Mesendoderm (in vitro differentiated cells): ENCODE results near the gene GRB10.

Experiments
- DNase-seq: peaks from one replicate; pipeline ENCODE4 v3.0.0; 2013
- H2AK5ac ChIP-seq: 2 replicates; pipeline ENCODE4 v1.6.1; 2013; ENCODE audit warnings: low read length, inconsistent platforms
- H2BK120ac ChIP-seq: 2 replicates; pipeline ENCODE4 v1.6.1; 2013; ENCODE audit warnings: low read depth, mild to moderate bottlenecking, low read length, moderate library complexity, mixed read lengths
- H2BK15ac ChIP-seq: replicated peaks from 2 replicates; pipeline ENCODE4 v1.6.1; 2013; ENCODE audit warnings: low read depth, mild to moderate bottlenecking, moderate library complexity
- H2BK5ac ChIP-seq: 2 replicates; pipeline ENCODE4 v1.6.1; 2013; ENCODE audit warnings: low read length, inconsistent platforms
- H3K18ac ChIP-seq: 2 replicates; pipeline ENCODE4 v1.6.1; 2013; ENCODE audit warnings: mild to moderate bottlenecking, low read length, mixed read lengths
- H3K23ac ChIP-seq: one replicate; pipeline ENCODE4 v1.6.1; 2013; ENCODE audit warnings: low read length
- H3K27ac ChIP-seq: 2 replicates; pipeline ENCODE4 v1.5.1; 2013; ENCODE audit warnings: low read depth, mild to moderate bottlenecking, inconsistent platforms, low read length, moderate library complexity
- H3K27me3 ChIP-seq: 2 replicates; pipeline ENCODE4 v1.6.1; 2013; ENCODE audit warnings: low read length, control low read depth, mild to moderate bottlenecking, inconsistent platforms; ENCODE audit not compliant: insufficient read depth, poor library complexity
- H3K36me3 ChIP-seq: 2 replicates; pipeline ENCODE4 v1.6.1; 2013; ENCODE audit warnings: low read length, inconsistent platforms; ENCODE audit not compliant: control insufficient read depth, insufficient read depth
- H3K4ac ChIP-seq: one replicate; pipeline ENCODE4 v1.6.1; 2013; ENCODE audit warnings: low read depth, mild to moderate bottlenecking, low read length, moderate library complexity
- H3K4me1 ChIP-seq: 2 replicates; pipeline ENCODE4 v1.6.1; 2013; ENCODE audit warnings: low read depth, low read length, inconsistent platforms; ENCODE audit not compliant: control insufficient read depth
- H3K4me2 ChIP-seq: 2 replicates; pipeline ENCODE4 v1.6.1; 2013; ENCODE audit warnings: low read length
- H3K4me3 ChIP-seq: 2 replicates; pipeline ENCODE4 v1.5.1; 2013; ENCODE audit warnings: mild to moderate bottlenecking, low read length
- H3K56ac ChIP-seq: one replicate; pipeline ENCODE4 v1.6.1; 2013; ENCODE audit warnings: low read length
- H3K79me1 ChIP-seq: 2 replicates; pipeline ENCODE4 v1.6.1; 2013; ENCODE audit warnings: low read length, inconsistent platforms
- H3K79me2 ChIP-seq: 2 replicates; pipeline ENCODE4 v1.6.1; 2013; ENCODE audit warnings: mild to moderate bottlenecking, low read length; ENCODE audit not compliant: control insufficient read depth, insufficient read depth
- H3K9ac ChIP-seq: 2 replicates; pipeline ENCODE4 v1.6.1; 2013; ENCODE audit warnings: low read length, inconsistent platforms
- H4K5ac ChIP-seq: one replicate; pipeline ENCODE4 v1.6.1; 2013; ENCODE audit warnings: low read length
- H4K8ac ChIP-seq: one replicate; pipeline ENCODE4 v1.6.1; 2013; ENCODE audit warnings: low read depth, mild to moderate bottlenecking, control low read depth, low read length, moderate library complexity
- WGBS: extraction: QIAGEN DNeasy Blood & Tissue Kit; methylation state at CpG from one replicate; pipeline ENCODE4 v1.1.7; 2013; ENCODE audit warnings: low lambda C conversion rate, missing lambda C conversion rate; ENCODE audit not compliant: insufficient coverage; ENCODE audit errors: extremely low coverage; 5-methylcytosine and 5-hydroxymethylcytosine counted together

The GRB10 gene

GRCh38 chr7:50651271-50651989, 131.3 kb downstream of the GRB10 start:
- Histone ChIP-seq H3K79me2 (no peaks in the 10 kb centered on the region), H3K9ac (no peak overlapping the region), H3K4me1 (no peaks in the 10 kb centered on the region), H4K8ac (no peak overlapping the region), H3K23ac (no peak overlapping the region), H3K4me3 (no peak overlapping the region), H3K27me3 (no peaks in the 10 kb centered on the region), H3K4me2 (no peak overlapping the region), H2BK15ac (no peak overlapping the region), H3K36me3 (no peaks in the 10 kb centered on the region), H3K56ac (no peak overlapping the region), H3K79me1 (peaks cover 17% of the 10 kb centered on the region), H4K5ac (no peak overlapping the region), H2AK5ac (no peak overlapping the region), H3K4ac (no peak overlapping the region), H3K18ac (no peak overlapping the region), H3K27ac (no peak overlapping the region), H2BK5ac (no peak overlapping the region), H2BK120ac (no peak overlapping the region)
- no CpG with 5 or more reads among the region's 9 CpGs for WGBS
- DNase-seq: no peak

DNA sequence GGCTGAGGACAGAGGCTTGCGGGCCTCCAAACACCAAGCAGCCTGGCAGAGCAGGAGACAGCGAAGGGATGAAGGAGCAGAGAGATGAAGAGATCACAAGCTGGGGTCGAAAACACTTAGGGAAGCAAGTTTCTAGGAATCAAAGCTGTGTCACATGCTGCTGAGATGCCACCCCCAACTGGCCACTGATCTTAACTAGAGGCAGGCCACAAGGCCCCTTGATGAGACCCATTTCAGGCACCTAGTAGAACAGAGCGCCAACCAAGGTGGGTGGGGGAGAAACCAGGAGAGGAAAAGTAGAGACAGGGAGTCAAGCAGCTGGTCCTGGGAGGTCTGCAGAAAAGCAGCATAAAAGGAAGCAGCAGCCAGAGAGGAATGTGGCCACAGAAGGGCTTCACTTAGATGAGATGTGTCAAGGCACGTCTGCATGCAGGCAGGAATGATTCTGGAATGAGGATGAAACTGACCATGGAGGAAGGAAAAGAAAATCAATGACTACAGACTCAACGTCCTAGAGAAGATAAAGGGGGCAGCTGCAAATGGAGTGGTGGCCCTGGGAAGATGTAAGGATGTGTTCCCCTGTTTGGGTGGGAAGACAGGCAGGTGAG, 132.5 kb downstream of the GRB10 start:
- H3K4ac ChIP-seq: no peak overlapping the region
- no peak overlapping the region for H3K18ac ChIP-seq
- no peak overlapping the region for H3K56ac ChIP-seq
- no peak overlapping the region for H2BK15ac ChIP-seq
- H2BK120ac ChIP-seq: no peak overlapping the region
- no peaks in the 10 kb centered on the region for H3K36me3 ChIP-seq
- no peak for DNase-seq
- no peak overlapping the region for H4K5ac ChIP-seq
- no peak overlapping the region for H3K9ac ChIP-seq
- no peak overlapping the region for H3K23ac ChIP-seq
- H3K4me1 ChIP-seq: no peaks in the 10 kb centered on the region
- H3K4me3 ChIP-seq: no peak overlapping the region
- H3K79me1 ChIP-seq: peaks cover 13% of the 10 kb centered on the region
- H2BK5ac ChIP-seq: no peak overlapping the region
- no peak overlapping the region for H4K8ac ChIP-seq
- peaks cover 1% of the 10 kb centered on the region for H3K79me2 ChIP-seq
- WGBS: no CpG with 5 or more reads among the region's 6 CpGs
- no peak overlapping the region for H3K4me2 ChIP-seq
- H2AK5ac ChIP-seq: no peak overlapping the region
- no peaks in the 10 kb centered on the region for H3K27me3 ChIP-seq
- H3K27ac ChIP-seq: no peak overlapping the region

DNA sequence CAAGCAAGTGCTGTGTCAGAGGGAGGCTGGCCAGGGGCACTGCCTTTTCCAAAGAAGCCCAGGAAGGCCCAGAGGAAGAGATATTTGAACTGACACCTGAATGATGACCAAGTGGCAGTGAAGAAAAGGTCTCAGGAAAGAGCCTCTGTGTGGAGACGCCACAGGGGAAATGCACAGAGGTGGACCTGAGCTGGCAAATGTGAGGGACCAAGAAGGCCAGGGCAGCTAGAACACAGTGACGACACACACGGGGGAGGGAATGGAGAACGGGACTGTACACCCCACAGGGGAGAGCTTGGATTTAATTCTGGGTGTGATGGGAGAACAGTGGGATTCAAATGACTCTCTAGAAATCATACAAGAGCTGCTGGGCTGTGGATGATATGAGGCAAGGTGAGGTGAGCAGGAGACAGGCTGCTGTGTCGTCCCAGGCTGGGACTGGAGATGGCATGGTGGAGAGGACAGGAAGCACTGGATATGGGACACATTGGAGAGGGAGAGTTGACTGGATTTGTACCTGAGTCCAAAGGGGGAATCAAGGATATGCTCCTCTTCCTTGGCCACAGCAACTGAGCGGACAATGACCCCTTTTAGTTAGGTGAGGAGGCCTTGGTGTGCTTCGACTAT, 133.3 kb downstream of the GRB10 start:
- Histone ChIP-seq H3K4me2 (no peak overlapping the region), H2BK5ac (no peak overlapping the region), H3K9ac (no peak overlapping the region), H3K79me2 (peaks cover 5% of the 10 kb centered on the region), H2AK5ac (no peak overlapping the region), H4K5ac (no peak overlapping the region), H3K23ac (no peak overlapping the region), H2BK120ac (no peak overlapping the region), H3K4me3 (no peak overlapping the region), H3K27me3 (no peaks in the 10 kb centered on the region), H4K8ac (no peak overlapping the region), H3K4ac (no peak overlapping the region), H3K4me1 (no peaks in the 10 kb centered on the region), H3K36me3 (no peaks in the 10 kb centered on the region), H3K18ac (no peak overlapping the region), H3K79me1 (peaks cover 18% of the 10 kb centered on the region), H3K56ac (no peak overlapping the region), H2BK15ac (no peak overlapping the region), H3K27ac (no peak overlapping the region)
- no CpG with 5 or more reads among the region's 7 CpGs for WGBS
- no peak for DNase-seq

- peaks cover 5% of the 10 kb centered on the region for H3K79me2 ChIP-seq
- H4K8ac ChIP-seq: no peak overlapping the region
- H2BK5ac ChIP-seq: no peak overlapping the region
- H3K4me3 ChIP-seq: no peak overlapping the region
- H3K36me3 ChIP-seq: no peaks in the 10 kb centered on the region
- no peak for DNase-seq
- H3K4me1 ChIP-seq: no peaks in the 10 kb centered on the region
- no peak overlapping the region for H3K27ac ChIP-seq
- H4K5ac ChIP-seq: no peak overlapping the region
- H3K27me3 ChIP-seq: no peaks in the 10 kb centered on the region
- no CpG with 5 or more reads among the region's 8 CpGs for WGBS
- H3K4me2 ChIP-seq: no peak overlapping the region
- H3K9ac ChIP-seq: no peak overlapping the region
- no peak overlapping the region for H3K23ac ChIP-seq
- H3K79me1 ChIP-seq: peaks cover 18% of the 10 kb centered on the region
- no peak overlapping the region for H2AK5ac ChIP-seq
- no peak overlapping the region for H2BK120ac ChIP-seq
- H3K18ac ChIP-seq: no peak overlapping the region
- no peak overlapping the region for H3K56ac ChIP-seq
- H3K4ac ChIP-seq: no peak overlapping the region
- H2BK15ac ChIP-seq: no peak overlapping the region
Observed at GRCh38 chr7:50648570-50649169, 134.0 kb downstream of the GRB10 start.

DNA sequence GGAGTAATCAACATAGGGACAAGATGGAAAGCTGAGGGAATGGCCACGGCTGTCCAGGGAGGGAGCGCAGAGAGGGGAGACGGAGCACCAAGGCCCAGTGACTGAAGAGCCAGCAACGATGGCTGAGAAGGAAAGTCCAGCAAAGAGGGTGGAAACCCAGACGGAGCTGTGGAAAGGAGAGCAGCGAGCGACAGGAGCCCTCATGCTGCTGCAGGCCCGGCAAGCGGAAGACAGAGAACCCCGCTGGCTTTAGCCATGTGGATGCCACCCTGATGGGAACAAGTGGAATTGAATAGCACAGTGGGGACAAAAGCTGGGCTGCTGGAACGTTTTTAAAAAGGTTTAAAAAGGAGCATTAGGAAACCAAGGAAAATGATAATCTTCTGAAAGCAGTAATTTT, 134.6 kb downstream of the GRB10 start:
- no peak overlapping the region for H4K8ac ChIP-seq
- no peaks in the 10 kb centered on the region for H3K4me1 ChIP-seq
- no peak overlapping the region for H3K4me3 ChIP-seq
- no peaks in the 10 kb centered on the region for H3K36me3 ChIP-seq
- no peak overlapping the region for H2BK120ac ChIP-seq
- DNase-seq: no peak
- H2BK15ac ChIP-seq: no peak overlapping the region
- no peak overlapping the region for H4K5ac ChIP-seq
- H3K27me3 ChIP-seq: no peaks in the 10 kb centered on the region
- H3K56ac ChIP-seq: no peak overlapping the region
- H3K18ac ChIP-seq: no peak overlapping the region
- no CpG with 5 or more reads among the region's 11 CpGs for WGBS
- peaks cover 18% of the 10 kb centered on the region for H3K79me1 ChIP-seq
- no peak overlapping the region for H2AK5ac ChIP-seq
- H3K4ac ChIP-seq: no peak overlapping the region
- no peak overlapping the region for H3K23ac ChIP-seq
- no peak overlapping the region for H2BK5ac ChIP-seq
- H3K9ac ChIP-seq: no peak overlapping the region
- peaks cover 5% of the 10 kb centered on the region for H3K79me2 ChIP-seq
- no peak overlapping the region for H3K27ac ChIP-seq
- H3K4me2 ChIP-seq: no peak overlapping the region
